Measurements from ENCODE around the gene PKHD1.

Gene PKHD1

GRCh38 chr6:51842804-51843378 is 244.5 kb downstream of the PKHD1 start:
- DNase-seq = no peak

GRCh38 chr6:51842061-51842803 is 245.2 kb downstream of the PKHD1 start:
- DNase-seq = no peak

GRCh38 chr6:51841626-51842025 is 245.8 kb downstream of the PKHD1 start:
- DNase-seq = no peak

GRCh38 chr6:51839726-51840374 is 247.6 kb downstream of the PKHD1 start:
- no peak for DNase-seq

GRCh38 chr6:51830666-51831065 is 256.7 kb downstream of the PKHD1 start:
- DNase-seq = no peak

- DNase-seq = no peak
Measured at GRCh38 chr6:51827580-51827979, 259.8 kb downstream of the PKHD1 start.

- DNase-seq = no peak
Measured at GRCh38 chr6:51824940-51825339, 262.5 kb downstream of the PKHD1 start.

- DNase-seq = no peak
Measured at GRCh38 chr6:51820555-51820954, 266.9 kb downstream of the PKHD1 start.

GRCh38 chr6:51818520-51819022 is 268.8 kb downstream of the PKHD1 start:
- no peak for DNase-seq

GRCh38 chr6:51817832-51818231 is 269.6 kb downstream of the PKHD1 start:
- DNase-seq = no peak

- DNase-seq = no peak
Measured at GRCh38 chr6:51814418-51814817, 273.0 kb downstream of the PKHD1 start.

GRCh38 chr6:51813904-51814303 is 273.5 kb downstream of the PKHD1 start:
- DNase-seq = no peak

GRCh38 chr6:51812231-51812630 is 275.2 kb downstream of the PKHD1 start:
- DNase-seq = no peak

GRCh38 chr6:51805517-51805916 is 281.9 kb downstream of the PKHD1 start:
- no peak for DNase-seq

- DNase-seq = no peak
Measured at GRCh38 chr6:51800603-51801002, 286.8 kb downstream of the PKHD1 start.

- DNase-seq = no peak
Measured at GRCh38 chr6:51793393-51793792, 294.0 kb downstream of the PKHD1 start.

- no peak for DNase-seq
Measured at GRCh38 chr6:51792273-51793030, 295.0 kb downstream of the PKHD1 start.

- DNase-seq = no peak
Measured at GRCh38 chr6:51790946-51791345, 296.5 kb downstream of the PKHD1 start.

GRCh38 chr6:51788121-51788520 is 299.3 kb downstream of the PKHD1 start:
- DNase-seq = no peak

GRCh38 chr6:51778666-51779065 is 308.7 kb downstream of the PKHD1 start:
- DNase-seq = no peak

- DNase-seq = no peak
Measured at GRCh38 chr6:51777618-51778017, 309.8 kb downstream of the PKHD1 start.

- DNase-seq = no peak
Measured at GRCh38 chr6:51775942-51776860, 311.2 kb downstream of the PKHD1 start.
